OCI-LY7 (cell line): ENCODE data around the gene ZNF324B. TPM values are rescaled to one million over a fixed set of nuclear protein-coding genes. Genes with fewer than 3 reads are reported as not detected.
A peak's percentile ranks its signal among the peaks of the same experiment; 100 is the strongest.
"Not testable (repeated sequence)": the region's sequence is repeated elsewhere in the genome, so short reads cannot be mapped to it uniquely, and the experiment has no call there.

ENCODE experiments used
- BruUV-seq: library from RNA; stranded (reverse); fragments of 400-500 nt; replicated peaks from 2 replicates; lab custom pipeline; 2021; lab: Mats Ljungman, UMichigan
- CTCF ChIA-PET: fragments of 300-600 bp; sonication (Branson Sonifier 250); formaldehyde crosslinking; loops from one replicate; lab custom pipeline; 2022; ENCODE audit warnings: antibody characterized with exemption; ENCODE audit not compliant: unreplicated experiment; lab: Charles Lee
- POLR2A ChIA-PET: fragments of 300-600 bp; sonication (Branson Sonifier 250); formaldehyde crosslinking; loops from one replicate; lab custom pipeline; 2022; ENCODE audit warnings: antibody characterized with exemption; lab: Charles Lee
- DNase-seq: peaks from one replicate; pipeline ENCODE4 v3.0.0-alpha.2; 2015; ENCODE audit warnings: low spot score
- H2AFZ ChIP-seq: fragments of 200-600 bp; sonication (generic), shearing (Covaris generic); 2 replicates; pipeline ENCODE4 v1.6.1; 2014; ENCODE audit warnings: mild to moderate bottlenecking, antibody characterized with exemption, low read length, moderate library complexity
- H3K27ac ChIP-seq: fragments of 200-600 bp; sonication (generic); 2 replicates; pipeline ENCODE4 v1.5.1; 2014; ENCODE audit warnings: mixed run types, low read depth, mild to moderate bottlenecking, moderate library complexity, low read length, inconsistent platforms; ENCODE audit not compliant: poor library complexity, severe bottlenecking
- H3K36me3 ChIP-seq: fragments of 200-600 bp; sonication (generic); 2 replicates; pipeline ENCODE4 v1.6.1; 2014; ENCODE audit warnings: mild to moderate bottlenecking, antibody characterized with exemption, low read length, moderate library complexity, mixed read lengths; ENCODE audit not compliant: insufficient read depth
- H3K4me1 ChIP-seq: fragments of 200-600 bp; sonication (generic); 2 replicates; pipeline ENCODE4 v1.5.1; 2014; ENCODE audit warnings: mild to moderate bottlenecking, low read length; ENCODE audit not compliant: insufficient read depth, poor library complexity, severe bottlenecking
- H3K4me2 ChIP-seq: fragments of 200-600 bp; sonication (generic); 2 replicates; pipeline ENCODE4 v1.6.1; 2014; ENCODE audit warnings: mild to moderate bottlenecking, low read length
- H3K4me3 ChIP-seq: fragments of 200-600 bp; sonication (generic); 2 replicates; pipeline ENCODE4 v1.5.1; 2014; ENCODE audit warnings: mild to moderate bottlenecking, low read depth, low read length; ENCODE audit not compliant: poor library complexity, severe bottlenecking
- H3K79me2 ChIP-seq: fragments of 200-600 bp; sonication (generic); 2 replicates; pipeline ENCODE4 v1.6.1; 2016; ENCODE audit warnings: low read depth, mild to moderate bottlenecking, low read length, moderate library complexity, mixed read lengths; ENCODE audit not compliant: insufficient read depth
- H3K9me2 ChIP-seq: fragments of 200-600 bp; sonication (generic); 2 replicates; pipeline ENCODE4 v1.6.1; 2016; ENCODE audit warnings: mild to moderate bottlenecking, low read length, mixed read lengths; ENCODE audit not compliant: insufficient read depth
- H3K9me3 ChIP-seq: fragments of 200-600 bp; sonication (generic); 2 replicates; pipeline ENCODE4 v1.6.1; 2014; ENCODE audit warnings: mild to moderate bottlenecking, mixed run types, low read length, mixed read lengths
- H4K20me1 ChIP-seq: fragments of 200-600 bp; sonication (generic); 2 replicates; pipeline ENCODE4 v1.6.1; 2014; ENCODE audit warnings: mild to moderate bottlenecking, antibody characterized with exemption, low read length, moderate library complexity, mixed read lengths; ENCODE audit not compliant: insufficient read depth
- CTCF ChIP-seq: fragments of 200-600 bp; sonication (generic); conservative IDR thresholded peaks from 2 replicates; pipeline ENCODE4 v1.5.1; 2014; ENCODE audit warnings: mild to moderate bottlenecking, antibody characterized with exemption, low read length, moderate library complexity, mixed read lengths
- EZH2phosphoT487 ChIP-seq: fragments of 200-600 bp; sonication (generic); IDR thresholded peaks from 2 replicates; pipeline ENCODE4 v1.6.1; 2018; ENCODE audit warnings: low read depth, borderline replicate concordance, mild to moderate bottlenecking, mixed run types, antibody characterized with exemption, low read length, moderate library complexity, mixed read lengths
- intact Hi-C: fragments of 100-400 bp; cut with micrococcal nuclease; formaldehyde crosslinking; loops from one replicate; pipeline ENCODE4 v1.10.0; 2022; ENCODE audit not compliant: unreplicated experiment
- total RNA-seq, 2 experiments: library from RNA; depleted of rRNA in 1 of 2; stranded (reverse); fragments of >200 nt in 1 of 2; shearing (Covaris generic) in 1 of 2; gene quantifications; 2 replicates each; pipeline ENCODE4 v1.2.3, GENCODE V29; 2014 to 2022

The ZNF324B gene
- total RNA-seq, 2 experiments from 2014 or later = 13.8 to 14.5 TPM

GRCh38 chr19:58468216-58468839, 16.9 kb downstream of the ZNF324B start:
- no peak for TF ChIP-seq CTCF
- TF ChIP-seq EZH2phosphoT487 = no peak
- Histone ChIP-seq H3K4me1 (peaks cover 12% of the 10 kb centered on the region), H3K4me2 (peak overlapping the region; percentile 49), H3K27ac (no peak overlapping the region), H2AFZ (no peak overlapping the region), H4K20me1 (no peaks in the 10 kb centered on the region), H3K9me2 (no peaks in the 10 kb centered on the region), H3K36me3 (peaks cover 22% of the 10 kb centered on the region), H3K4me3 (peak overlapping the region; percentile 81), H3K9me3 (no peaks in the 10 kb centered on the region), H3K79me2 (no peaks in the 10 kb centered on the region)
- intact Hi-C loops = loop anchor here (5.0 kb wide), 1 partner anchor 141 kb away; the partner anchor contains the start of gene ZSCAN22
- ChIA-PET CTCF (no interaction called here), POLR2A (no interaction called here)
- no TSS peak for BruUV-seq
- no peak for DNase-seq

GRCh38 chr19:58469241-58470013, 18.0 kb downstream of the ZNF324B start:
- Histone ChIP-seq H4K20me1 (no peaks in the 10 kb centered on the region), H3K9me2 (no peaks in the 10 kb centered on the region), H3K4me2 (no peak overlapping the region), H3K9me3 (no peaks in the 10 kb centered on the region), H3K4me3 (no peak overlapping the region), H3K79me2 (no peaks in the 10 kb centered on the region), H3K4me1 (peaks cover 11% of the 10 kb centered on the region), H3K27ac (no peak overlapping the region), H3K36me3 (peaks cover 25% of the 10 kb centered on the region), H2AFZ (no peak overlapping the region)
- no TSS peak for BruUV-seq
- TF ChIP-seq CTCF = no peak
- ChIA-PET CTCF (no interaction called here), POLR2A (interaction anchor here (0.5 kb wide), 1 partner anchor 19 kb away, joined by 5 read pairs; no protein-coding TSS in a partner anchor)
- DNase-seq = no peak
- intact Hi-C loops = loop anchor here (5.0 kb wide), 1 partner anchor 142 kb away; the partner anchor contains the start of gene ZSCAN22

GRCh38 chr19:58470837-58471543, 19.6 kb downstream of the ZNF324B start:
- CTCF ChIA-PET = not testable (repeated sequence)

More at GRCh38 chr19:58470837-58471543, 19.6 kb downstream of the ZNF324B start:
- BruUV-seq, POLR2A ChIA-PET, H3K27ac ChIP-seq, H3K9me3 ChIP-seq, H3K9me2 ChIP-seq, H4K20me1 ChIP-seq, H3K4me3 ChIP-seq, H3K79me2 ChIP-seq, H3K4me2 ChIP-seq, intact Hi-C loops, DNase-seq, H2AFZ ChIP-seq: not testable (repeated sequence)
- peaks cover 25% of the 10 kb centered on the region for H3K36me3 ChIP-seq
- H3K4me1 ChIP-seq = peaks cover 14% of the 10 kb centered on the region
